Measurements from ENCODE around the gene SHD. TPM values are rescaled to one million over a fixed set of nuclear protein-coding genes. Genes with fewer than 3 reads are reported as not detected.

The SHD gene
- total RNA-seq, 1 experiment from 2014 or later, result 4.4 TPM

- Histone ChIP-seq H3K4me2 (ENCODE audit: insufficient read depth, insufficient read length, low read length) (peak overlapping the region; percentile 63), H3K18ac (ENCODE audit: insufficient read length, low read depth, low read length) (no peak overlapping the region), H2BK20ac (ENCODE audit: low read depth, low read length, poor library complexity, severe bottlenecking) (no peak overlapping the region), H3K56ac (ENCODE audit: insufficient read length, low read depth, low read length) (no peak overlapping the region), H3K23me2 (ENCODE audit: insufficient read length, low read depth, low read length, poor library complexity, severe bottlenecking) (peaks cover 8% of the 10 kb centered on the region), H3K23ac (ENCODE audit: insufficient read length, low read depth, low read length) (no peak overlapping the region), H3K4me1 (ENCODE audit: insufficient read depth, low read length) (no peaks in the 10 kb centered on the region; the same call in 1 of the 2 replicates), H3K27ac (ENCODE audit: insufficient read length, low read depth, low read length) (no peak overlapping the region), H2BK120ac (ENCODE audit: low read depth, low read length, poor library complexity, severe bottlenecking) (no peak overlapping the region), H4K5ac (ENCODE audit: insufficient read length, low read depth, low read length) (no peak overlapping the region), H3K4ac (ENCODE audit: low read depth, low read length) (no peak overlapping the region), H4K91ac (ENCODE audit: insufficient read length, low read depth, low read length) (no peak overlapping the region), H4K8ac (replicated peaks; ENCODE audit: insufficient read length, low read depth, low read length) (no peak overlapping the region), H3K9me3 (ENCODE audit: control insufficient read depth, low read depth, low read length) (no peaks in the 10 kb centered on the region), H3K9ac (ENCODE audit: extremely low read depth, insufficient read length, low read length) (no peak overlapping the region), H2BK5ac (ENCODE audit: insufficient read length, low read length) (no peak overlapping the region), H2AK5ac (ENCODE audit: insufficient read length, low read length) (no peak overlapping the region), H2BK12ac (ENCODE audit: insufficient read length, low read depth, low read length) (no peak overlapping the region), H2AFZ (ENCODE audit: low read length) (peak overlapping the region; percentile 93), H4K20me1 (ENCODE audit: control insufficient read depth, insufficient read depth, insufficient read length) (no peaks in the 10 kb centered on the region), H2BK15ac (ENCODE audit: low read depth, low read length) (no peak overlapping the region), H3K27me3 (ENCODE audit: insufficient read depth, low read length) (peaks cover 11% of the 10 kb centered on the region; the same call in 1 of the 2 replicates), H3K79me2 (ENCODE audit: insufficient read depth, low read length) (no peaks in the 10 kb centered on the region), H3T11ph (ENCODE audit: low read length) (no peak overlapping the region), H3K14ac (ENCODE audit: insufficient read depth, low read length) (no peak overlapping the region), H3K79me1 (ENCODE audit: insufficient read depth, low read depth, low read length, poor library complexity, severe bottlenecking) (no peaks in the 10 kb centered on the region)
- Mint-ChIP-seq H3K4me3 (peak overlapping the region; percentile 41 to 74), H3K4me1 (peaks cover 2 to 13% of the 10 kb centered on the region in 2 experiments), H3K36me3 (ENCODE audit: insufficient read depth in 1 of 3, low read depth in 3 of 3) (peaks cover 0 to 1% (median 0%) of the 10 kb centered on the region in 3 experiments; a peak in 1 of 7 replicates), H3K9me3 (no peaks in the 10 kb centered on the region; a peak in 2 of 5 replicates), H3K27ac (no peak overlapping the region; a peak in 1 of 7 replicates), H3K27me3 (ENCODE audit: low read depth) (peaks cover 61% of the 10 kb centered on the region)
- TF ChIP-seq CTCF (conservative IDR thresholded peaks at IDR 0.05), result no peak
- DNase-seq, result peak; percentile 94
- WGBS (ENCODE audit: extremely low coverage, insufficient read length, low lambda C conversion rate), result no CpG with 5 or more reads among the region's 20 CpGs
Measured at GRCh38 chr19:4284176-4284958, 5.3 kb downstream of the SHD start.

Data from H9 (cell line).